Spinal cord (tissue), 10 donors: ENCODE results near the gene DIP2C. TPM values are rescaled to one million over a fixed set of nuclear protein-coding genes. Genes with fewer than 3 reads are reported as not detected.

Experiments
- DNase-seq, 6 donors: peaks; one replicate each; pipeline versions ENCODE4 v3.0.0 to v3.0.0-alpha.2; 2013 to 2015; ENCODE audit warnings: low spot score in 6 of 6, low read depth in 4 of 6
- H3K27ac ChIP-seq: one replicate; pipeline ENCODE4 v1.5.1; 2013; ENCODE audit warnings: low read depth, low read length, control low read depth
- H3K27me3 ChIP-seq: one replicate; pipeline ENCODE4 v1.6.1; 2013; ENCODE audit warnings: low read length; ENCODE audit not compliant: control insufficient read depth, insufficient read depth
- H3K36me3 ChIP-seq: one replicate; pipeline ENCODE4 v1.6.1; 2013; ENCODE audit warnings: low read length; ENCODE audit not compliant: control insufficient read depth, insufficient read depth
- H3K4me1 ChIP-seq: one replicate; pipeline ENCODE4 v1.6.1; 2013; ENCODE audit warnings: low read length; ENCODE audit not compliant: control insufficient read depth, insufficient read depth
- H3K4me3 ChIP-seq: one replicate; pipeline ENCODE4 v1.5.1; 2013; ENCODE audit warnings: low read depth, low read length, control low read depth
- H3K9me3 ChIP-seq: one replicate; pipeline ENCODE4 v1.6.1; 2013; ENCODE audit warnings: low read length; ENCODE audit not compliant: control insufficient read depth, insufficient read depth
- WGBS: methylation state at CpG from one replicate; pipeline ENCODE4 v1.1.5; 2013; ENCODE audit warnings: missing lambda C conversion rate; ENCODE audit not compliant: insufficient coverage; 5-methylcytosine and 5-hydroxymethylcytosine counted together
- polyA plus RNA-seq, 2 donors: library from polyadenylated mRNA; unstranded; fragments of 120-200 nt; gene quantifications; one replicate each; pipeline ENCODE4 v1.2.1, GENCODE V29; 2013; ENCODE audit not compliant: insufficient read length in 2 of 2
- total RNA-seq, 2 donors: library from RNA; depleted of rRNA in 1 of 2; stranded (reverse); fragments of 120-200 nt in 1 of 2; fragments of >200 nt in 1 of 2; gene quantifications; one replicate each; pipeline versions ENCODE4 v1.2.3 to v1.2.4, GENCODE V29; 2013 to 2014
- donor health status: healthy.

Gene DIP2C
- total and polyA plus RNA-seq, 4 donors = 15.4 to 36.3 (median 29.3) TPM

DNA sequence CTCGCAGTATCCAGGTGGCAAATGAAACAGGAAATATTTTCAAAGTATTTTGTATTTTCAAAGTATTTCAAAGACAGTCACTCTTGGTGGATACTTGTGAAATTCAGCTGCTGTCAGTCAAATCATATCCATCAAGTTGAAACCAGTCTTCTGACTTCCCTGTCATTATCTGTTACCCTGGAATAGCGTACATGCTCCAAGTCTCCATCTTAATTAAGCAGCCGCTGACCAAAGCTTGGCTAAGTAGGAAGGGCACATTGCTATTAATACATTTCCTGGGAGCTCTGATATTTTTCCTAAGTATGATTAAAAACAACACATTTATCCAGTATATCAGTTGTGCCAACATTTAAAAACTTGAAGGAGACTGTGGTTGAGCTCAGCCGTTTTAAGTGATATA lies 442.0 kb downstream of the DIP2C start:
- WGBS = no CpG with 5 or more reads among the region's 4 CpGs
- Histone ChIP-seq H3K9me3 (no peaks in the 10 kb centered on the region), H3K4me1 (no peaks in the 10 kb centered on the region), H3K27me3 (no peaks in the 10 kb centered on the region), H3K27ac (no peak overlapping the region), H3K36me3 (peaks cover 28% of the 10 kb centered on the region), H3K4me3 (no peak overlapping the region)
- DNase-seq = no peak

- Histone ChIP-seq H3K9me3 (no peaks in the 10 kb centered on the region), H3K4me1 (peaks cover 2% of the 10 kb centered on the region), H3K27me3 (no peaks in the 10 kb centered on the region), H3K27ac (no peak overlapping the region), H3K36me3 (peaks cover 24% of the 10 kb centered on the region), H3K4me3 (no peak overlapping the region)
- 90% methylated on average over 7 of the region's 9 CpGs for WGBS
- no peak for DNase-seq
Measured at GRCh38 chr10:246431-246830, 443.0 kb downstream of the DIP2C start.

DNA sequence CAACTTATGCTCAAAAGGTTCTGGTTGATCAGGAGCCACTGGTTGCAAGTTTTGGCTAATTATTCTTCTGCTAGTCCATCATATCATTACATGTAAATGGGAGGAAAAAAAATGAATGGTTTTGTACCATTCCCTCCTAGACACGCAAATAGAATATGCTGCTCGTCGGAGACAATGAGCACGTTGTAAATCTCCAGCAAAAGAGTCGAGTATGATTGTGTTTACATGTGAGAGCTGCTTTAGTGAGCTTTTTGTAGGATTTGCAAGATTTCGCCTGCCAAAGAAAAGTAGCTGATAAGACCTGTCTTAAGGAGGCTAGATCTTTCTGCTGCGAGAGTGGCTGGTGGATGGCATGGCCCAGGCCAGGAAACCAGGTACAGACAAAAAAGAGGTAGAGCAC lies 445.2 kb downstream of the DIP2C start:
- WGBS = 72% methylated on average over 3 of the region's 7 CpGs
- Histone ChIP-seq H3K36me3 (peaks cover 18% of the 10 kb centered on the region), H3K9me3 (no peaks in the 10 kb centered on the region), H3K27ac (no peak overlapping the region), H3K4me1 (peaks cover 7% of the 10 kb centered on the region), H3K4me3 (no peak overlapping the region), H3K27me3 (no peaks in the 10 kb centered on the region)
- no peak for DNase-seq

DNA sequence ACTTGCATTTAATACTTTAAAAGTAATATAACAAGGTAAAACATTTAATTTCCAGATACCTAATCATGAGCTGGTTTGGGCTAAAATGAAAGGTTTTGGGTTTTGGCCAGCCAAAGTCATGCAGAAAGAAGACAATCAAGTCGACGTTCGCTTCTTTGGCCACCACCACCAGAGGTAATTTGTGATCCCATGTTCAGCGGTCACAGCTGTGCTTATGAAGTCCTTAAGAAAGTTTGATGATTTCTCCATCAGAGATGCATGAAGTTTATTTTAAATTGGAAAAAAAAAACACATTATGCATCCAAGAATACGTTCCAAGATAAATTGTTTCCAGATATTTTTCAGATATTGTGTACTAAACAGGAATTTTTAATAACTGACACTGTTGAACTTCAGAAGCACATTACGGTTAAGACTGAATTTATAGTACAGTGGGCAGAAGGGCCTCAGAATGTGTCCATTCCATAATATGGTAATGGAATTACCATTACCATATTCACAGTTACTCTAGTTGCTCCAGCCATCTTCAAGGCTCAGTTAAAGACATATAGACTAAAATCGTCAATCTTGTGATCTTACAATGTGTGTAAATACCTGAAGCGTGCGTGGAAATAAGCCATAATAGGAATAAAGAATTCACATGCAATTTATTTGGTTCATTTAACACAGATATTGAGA lies 447.4 kb downstream of the DIP2C start:
- Histone ChIP-seq H3K36me3 (peaks cover 13% of the 10 kb centered on the region), H3K4me1 (peaks cover 7% of the 10 kb centered on the region), H3K9me3 (no peaks in the 10 kb centered on the region), H3K4me3 (no peak overlapping the region), H3K27me3 (no peaks in the 10 kb centered on the region), H3K27ac (no peak overlapping the region)
- 65% methylated on average over 3 of the region's 9 CpGs for WGBS
- no peak for DNase-seq

DNA sequence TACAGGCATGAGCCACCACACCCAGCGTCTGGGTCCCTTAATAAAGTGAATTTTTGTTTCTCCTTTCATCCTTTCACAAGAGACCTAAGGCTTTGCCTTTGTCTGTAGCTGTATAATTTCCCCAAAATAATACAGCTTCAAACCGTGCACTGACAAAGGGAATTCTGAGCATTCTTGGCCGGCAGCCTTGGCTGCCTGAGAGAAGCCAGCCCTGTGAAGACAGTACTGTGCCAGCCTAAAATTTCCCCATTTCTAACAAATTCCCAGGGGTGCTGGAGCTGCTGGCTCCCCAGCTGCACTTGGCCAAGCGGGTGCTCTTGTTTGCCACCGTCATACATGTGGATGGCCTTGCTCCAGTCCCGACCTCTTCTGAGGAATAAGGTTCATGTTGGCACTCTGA lies 448.0 kb downstream of the DIP2C start:
- H3K4me1 ChIP-seq = peaks cover 7% of the 10 kb centered on the region
- no peaks in the 10 kb centered on the region for H3K9me3 ChIP-seq
- H3K36me3 ChIP-seq = peaks cover 11% of the 10 kb centered on the region
- WGBS = 54% methylated on average over 2 of the region's 6 CpGs
- peak in 4 of 6 donors; percentile 7 to 87 (median 36) for DNase-seq
- no peaks in the 10 kb centered on the region for H3K27me3 ChIP-seq
- no peak overlapping the region for H3K4me3 ChIP-seq
- no peak overlapping the region for H3K27ac ChIP-seq

GRCh38 chr10:239109-239508 lies 450.4 kb downstream of the DIP2C start:
- Histone ChIP-seq H3K4me3 (no peak overlapping the region), H3K36me3 (peaks cover 11% of the 10 kb centered on the region), H3K27me3 (no peaks in the 10 kb centered on the region), H3K4me1 (peaks cover 7% of the 10 kb centered on the region), H3K27ac (no peak overlapping the region), H3K9me3 (no peaks in the 10 kb centered on the region)
- DNase-seq = peak in 1 of 6 donors; percentile 54
- 90% methylated on average over 2 of the region's 6 CpGs for WGBS

DNA sequence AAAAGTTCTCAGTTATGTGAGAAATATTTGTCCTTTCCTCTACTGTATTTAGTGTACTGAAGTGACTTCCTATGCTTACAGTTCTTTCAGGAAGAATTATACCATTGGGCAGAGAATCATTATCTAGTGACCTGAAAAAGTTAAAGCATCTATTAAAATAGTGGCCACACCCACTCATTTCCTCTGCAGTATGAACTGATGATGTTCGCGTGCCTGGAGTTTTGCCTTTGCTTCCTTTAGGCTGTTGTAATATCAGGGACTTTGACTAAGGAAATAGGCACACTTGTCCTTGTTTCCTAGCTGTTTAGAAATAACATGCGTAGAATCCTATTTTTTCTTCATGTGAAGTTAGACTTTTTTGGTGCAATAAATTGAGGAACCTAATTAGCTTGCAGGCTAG lies 453.6 kb downstream of the DIP2C start:
- no peak for DNase-seq
- WGBS = 100% methylated on average over 1 of the region's 3 CpGs
- Histone ChIP-seq H3K27me3 (no peaks in the 10 kb centered on the region), H3K36me3 (peaks cover 8% of the 10 kb centered on the region), H3K4me1 (no peaks in the 10 kb centered on the region), H3K4me3 (no peak overlapping the region), H3K27ac (no peak overlapping the region), H3K9me3 (no peaks in the 10 kb centered on the region)

DNA sequence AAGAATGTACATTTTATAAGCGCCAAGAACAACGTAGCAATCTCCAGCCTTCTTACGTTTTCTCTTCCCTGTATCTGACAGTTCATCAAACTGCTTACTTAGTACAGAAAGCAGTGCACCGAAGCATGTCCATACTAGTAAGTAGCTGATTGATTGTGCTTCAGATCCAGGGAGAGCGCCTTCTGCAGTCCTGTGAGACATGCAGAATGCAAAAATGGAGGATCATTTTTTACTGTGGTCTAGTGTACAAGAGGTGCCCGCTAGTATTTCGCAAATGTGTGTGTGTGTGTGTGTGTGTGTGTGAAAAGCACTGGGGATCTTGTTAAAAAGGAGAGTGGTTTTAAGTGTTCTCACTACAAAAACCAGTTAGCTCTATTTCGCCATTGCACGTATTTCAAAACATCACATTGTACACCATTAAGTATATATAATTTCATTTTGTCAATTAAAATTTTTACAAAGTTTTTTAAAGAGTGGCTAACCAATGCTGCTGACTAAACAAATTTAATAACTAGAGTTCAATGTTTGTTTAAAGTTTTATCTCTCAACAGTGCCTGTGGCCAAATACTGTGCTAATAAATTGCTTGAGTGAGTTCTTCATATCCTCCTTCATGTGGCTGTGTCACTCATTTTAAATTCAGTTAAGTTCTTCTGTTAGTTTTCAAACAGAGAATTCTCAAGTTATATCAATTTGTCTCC lies 454.6 kb downstream of the DIP2C start:
- no peak overlapping the region for H3K4me3 ChIP-seq
- H3K9me3 ChIP-seq = no peaks in the 10 kb centered on the region
- no peak overlapping the region for H3K27ac ChIP-seq
- WGBS = 56% methylated on average over 2 of the region's 9 CpGs
- H3K27me3 ChIP-seq = no peaks in the 10 kb centered on the region
- peak in 1 of 6 donors; percentile 57 for DNase-seq
- peaks cover 5% of the 10 kb centered on the region for H3K36me3 ChIP-seq
- H3K4me1 ChIP-seq = no peaks in the 10 kb centered on the region

DNA sequence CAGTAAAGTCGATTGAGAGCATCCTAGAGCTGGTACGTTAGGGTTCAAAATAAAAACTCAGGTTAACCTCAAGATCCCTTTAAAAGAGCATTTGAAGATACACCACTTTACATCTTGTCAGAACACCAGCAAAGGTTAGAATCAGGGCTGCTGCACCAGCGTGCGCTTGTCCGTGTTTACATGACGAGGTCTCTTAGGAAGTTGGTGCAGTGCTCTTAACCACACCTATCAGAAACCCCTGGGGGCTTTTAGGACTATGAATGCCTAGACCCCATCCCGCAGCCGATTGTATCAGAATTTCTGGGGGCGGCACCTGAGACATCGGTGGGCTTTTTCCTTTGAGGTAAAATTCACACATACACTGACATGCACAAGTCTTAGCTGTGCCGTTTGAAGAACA lies 456.6 kb downstream of the DIP2C start:
- no peak for DNase-seq
- no peak overlapping the region for H3K27ac ChIP-seq

GRCh38 chr10:232061-232460 lies 457.4 kb downstream of the DIP2C start:
- no peak for DNase-seq
- Histone ChIP-seq H3K27ac (no peak overlapping the region), H3K36me3 (no peaks in the 10 kb centered on the region), H3K4me1 (no peaks in the 10 kb centered on the region), H3K4me3 (no peak overlapping the region), H3K9me3 (no peaks in the 10 kb centered on the region), H3K27me3 (no peaks in the 10 kb centered on the region)
- 80% methylated on average over 3 of the region's 3 CpGs for WGBS

More for the DNA sequence above, 456.6 kb downstream of the DIP2C start:
- no peaks in the 10 kb centered on the region for H3K36me3 ChIP-seq
- no peak overlapping the region for H3K4me3 ChIP-seq
- H3K4me1 ChIP-seq = no peaks in the 10 kb centered on the region
- no peaks in the 10 kb centered on the region for H3K9me3 ChIP-seq
- whole genome bisulfite sequencing = 96% methylated on average over 8 of the region's 11 CpGs
- H3K27me3 ChIP-seq = no peaks in the 10 kb centered on the region
